GM19452 (cell line): ENCODE results near the gene MID1IP1.

ENCODE experiments used
- ATAC-seq: cut with Tn5 transposase; IDR thresholded peaks from one replicate; pipeline ENCODE4 v1.9.1; 2021; ENCODE audit not compliant: unreplicated experiment

The MID1IP1 gene

GRCh38 chrX:38811515-38812243 lies 10.4 kb downstream of the MID1IP1 start:
- ATAC-seq: no peak

DNA sequence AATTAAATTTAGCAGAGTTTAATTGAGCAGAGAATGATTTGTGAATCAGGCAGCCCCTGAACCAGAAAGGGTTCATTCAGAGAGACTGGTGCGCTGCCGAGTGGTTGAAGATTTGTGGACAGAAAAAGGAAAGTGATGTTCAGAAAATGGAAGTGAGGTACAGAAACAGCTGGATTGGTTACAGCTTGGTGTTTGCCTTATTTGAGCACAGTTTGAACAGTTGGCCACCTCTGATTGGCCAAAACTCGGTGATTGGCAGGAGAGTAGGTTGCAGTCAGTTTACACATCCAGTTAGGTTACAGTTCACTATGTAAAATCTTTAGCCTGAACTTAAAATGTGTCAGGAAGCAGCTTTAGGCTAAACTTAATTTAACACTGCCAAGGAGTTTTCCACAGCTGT lies 14.9 kb downstream of the MID1IP1 start:
- no peak for ATAC-seq

DNA sequence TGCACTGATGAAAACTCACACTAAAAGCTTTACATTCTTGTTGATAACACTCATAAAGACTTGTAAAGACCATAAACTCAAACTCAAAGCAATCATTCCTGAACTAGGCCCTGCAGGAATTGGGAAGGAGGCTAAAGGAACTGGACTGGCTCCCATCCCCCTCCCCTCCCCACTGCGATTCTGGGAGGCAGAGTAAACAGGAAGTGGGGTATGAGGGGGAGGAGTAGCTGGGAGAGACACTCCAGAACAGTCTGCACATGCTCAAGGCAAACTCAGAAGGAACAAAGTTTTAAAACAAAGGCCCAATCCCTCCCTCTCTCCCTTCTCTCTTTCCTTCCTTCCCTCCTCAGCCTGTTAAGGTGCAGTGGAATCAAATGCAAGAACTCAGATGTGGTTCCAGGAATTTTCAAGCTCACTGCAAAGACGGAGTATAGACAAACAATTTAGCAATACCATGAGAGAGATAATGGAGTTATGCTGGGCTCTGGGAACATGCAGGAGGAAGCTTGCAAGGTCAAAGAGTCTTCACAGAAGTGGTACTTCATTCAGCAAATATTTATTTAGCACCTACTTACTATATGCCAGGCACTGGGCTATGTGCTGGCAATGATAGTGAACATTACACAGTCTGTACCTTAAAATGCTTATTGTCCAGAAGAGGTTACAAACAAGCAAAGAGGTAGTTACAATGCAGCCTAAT lies 15.9 kb downstream of the MID1IP1 start:
- no peak for ATAC-seq

DNA sequence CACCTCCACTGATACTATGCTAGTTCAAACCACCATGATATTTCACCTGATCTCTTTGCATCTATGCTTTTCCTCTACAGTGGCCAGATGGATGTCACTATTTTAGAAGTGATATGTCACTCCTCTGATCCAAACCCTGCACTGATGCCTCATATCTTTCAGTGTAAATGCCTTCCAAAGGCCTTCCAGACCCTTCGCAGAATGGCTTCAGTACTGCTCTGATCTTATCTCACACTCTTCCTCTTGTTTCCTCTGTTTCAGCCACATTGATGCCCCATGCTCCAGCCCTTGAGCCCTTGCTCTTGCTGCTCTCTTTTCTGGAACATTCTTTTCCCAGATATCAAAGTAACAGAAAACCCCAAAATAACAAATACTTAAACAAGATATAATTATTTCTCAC lies 17.9 kb downstream of the MID1IP1 start:
- no peak for ATAC-seq

DNA sequence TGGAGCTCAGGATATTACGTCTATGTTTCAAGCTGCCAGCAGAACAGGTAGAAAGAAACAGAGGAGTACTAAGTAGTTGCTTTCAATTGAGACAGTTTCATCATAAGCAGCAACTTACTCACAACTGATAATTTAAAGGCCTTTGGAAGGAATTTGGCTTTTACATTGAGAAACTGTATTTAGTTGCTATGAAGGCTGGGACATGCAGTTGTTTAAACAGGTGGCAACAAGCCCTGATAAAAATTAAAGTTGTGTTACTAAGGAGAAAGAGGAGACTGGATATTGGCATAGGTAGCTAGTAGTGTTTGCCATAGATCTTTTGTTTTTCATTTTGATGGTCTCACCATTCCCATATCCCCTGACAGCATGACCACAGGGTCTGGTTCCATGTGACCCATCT lies 18.4 kb downstream of the MID1IP1 start:
- no peak for ATAC-seq

GRCh38 chrX:38820751-38821150 lies 19.5 kb downstream of the MID1IP1 start:
- ATAC-seq: no peak

DNA sequence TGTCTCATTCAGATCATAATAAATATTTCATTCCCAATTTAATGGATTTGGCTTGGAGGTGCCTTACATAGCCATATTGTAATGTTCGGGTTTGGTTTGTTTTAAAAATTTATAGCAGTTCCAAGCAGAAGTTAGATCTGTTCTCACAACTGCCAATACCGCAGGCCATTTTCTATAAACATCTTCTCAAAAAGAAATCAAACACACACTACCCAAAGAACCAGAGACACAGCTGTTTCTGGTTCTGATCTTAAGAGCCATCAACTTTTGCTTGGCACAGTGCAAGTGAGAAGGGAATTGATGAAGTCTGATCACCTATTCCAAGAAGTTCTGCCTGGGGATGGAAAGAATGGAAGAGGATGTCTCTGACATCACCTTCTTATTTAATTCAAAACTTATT lies 22.9 kb downstream of the MID1IP1 start:
- no peak for ATAC-seq

DNA sequence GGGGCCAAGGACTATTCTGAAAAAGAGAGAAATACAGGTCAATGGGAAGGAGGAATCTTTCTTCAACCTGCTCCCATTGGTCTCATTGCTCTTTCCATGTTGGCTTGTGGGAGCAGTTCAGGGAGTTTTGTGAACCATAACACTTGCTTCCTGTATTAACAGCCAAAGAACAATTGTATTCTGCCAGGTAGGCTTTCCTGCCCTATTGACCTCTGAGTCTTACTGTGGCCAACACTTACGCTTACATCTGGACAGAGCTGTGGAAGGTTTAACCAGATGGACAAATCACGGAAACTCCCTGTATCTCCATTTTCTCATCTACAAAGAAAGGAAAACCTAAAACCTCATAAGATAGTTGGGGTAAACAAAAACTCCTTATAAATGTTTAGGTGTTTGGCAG lies 30.7 kb downstream of the MID1IP1 start:
- ATAC-seq: no peak

DNA sequence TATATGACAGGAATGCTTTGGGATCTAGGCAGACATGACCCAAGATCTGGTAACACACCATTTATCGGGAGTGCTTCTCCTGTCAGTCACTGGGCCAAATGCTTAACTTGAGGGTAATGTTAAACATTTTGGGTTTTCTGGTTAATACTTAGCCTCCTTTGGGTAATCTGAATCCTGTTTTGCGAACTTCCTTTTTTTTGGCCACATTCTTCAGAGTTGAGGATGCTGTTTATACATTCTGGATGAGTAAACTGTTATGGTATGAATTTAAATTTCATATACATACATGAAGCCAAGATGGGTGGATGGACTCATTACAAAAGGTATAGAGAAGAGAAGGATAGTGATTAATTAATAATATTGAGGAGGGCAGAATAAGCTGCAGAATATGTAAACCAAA lies 36.1 kb downstream of the MID1IP1 start:
- no peak for ATAC-seq

- ATAC-seq: no peak
Measured at GRCh38 chrX:38839277-38839676, 38.0 kb downstream of the MID1IP1 start.

- no peak for ATAC-seq
Measured at GRCh38 chrX:38839944-38840343, 38.7 kb downstream of the MID1IP1 start.

DNA sequence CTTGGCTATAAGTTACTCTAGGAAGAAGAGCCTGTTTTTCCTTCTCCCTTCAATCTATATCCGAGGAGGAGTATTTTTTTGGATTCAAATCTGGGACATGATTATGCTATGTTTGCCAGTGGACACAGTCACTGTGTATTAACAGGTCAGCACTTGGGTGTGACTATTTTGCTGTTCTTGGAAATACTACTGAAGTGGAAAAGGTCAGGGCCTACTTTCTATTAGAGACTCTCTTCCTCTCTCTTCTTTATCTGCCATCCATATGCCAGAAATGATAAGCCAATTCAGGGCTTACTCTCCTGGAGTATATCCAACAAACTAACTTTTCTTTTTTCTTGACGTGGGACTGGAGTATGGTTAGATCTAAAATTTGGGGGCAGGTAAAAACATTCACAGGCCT lies 40.5 kb downstream of the MID1IP1 start:
- no peak for ATAC-seq

DNA sequence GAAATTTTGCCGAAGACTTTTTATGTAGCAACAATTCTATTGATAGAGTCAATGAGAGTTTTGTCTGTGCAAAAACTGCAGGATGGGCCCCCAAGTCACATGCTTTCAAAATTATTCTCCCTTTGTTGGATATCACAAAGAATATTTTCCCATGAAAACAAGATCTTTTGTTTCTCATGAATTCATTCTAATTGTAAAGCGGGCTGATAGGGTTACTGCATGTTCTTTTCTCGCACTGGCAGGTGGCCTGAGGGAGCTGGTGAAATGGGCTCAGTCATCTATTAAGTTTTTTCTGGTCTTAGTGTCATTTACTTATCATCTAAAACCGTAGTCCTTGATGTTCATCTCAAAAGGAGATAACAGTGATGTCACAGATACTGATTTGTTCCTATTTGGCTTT lies 44.2 kb downstream of the MID1IP1 start:
- no peak for ATAC-seq

DNA sequence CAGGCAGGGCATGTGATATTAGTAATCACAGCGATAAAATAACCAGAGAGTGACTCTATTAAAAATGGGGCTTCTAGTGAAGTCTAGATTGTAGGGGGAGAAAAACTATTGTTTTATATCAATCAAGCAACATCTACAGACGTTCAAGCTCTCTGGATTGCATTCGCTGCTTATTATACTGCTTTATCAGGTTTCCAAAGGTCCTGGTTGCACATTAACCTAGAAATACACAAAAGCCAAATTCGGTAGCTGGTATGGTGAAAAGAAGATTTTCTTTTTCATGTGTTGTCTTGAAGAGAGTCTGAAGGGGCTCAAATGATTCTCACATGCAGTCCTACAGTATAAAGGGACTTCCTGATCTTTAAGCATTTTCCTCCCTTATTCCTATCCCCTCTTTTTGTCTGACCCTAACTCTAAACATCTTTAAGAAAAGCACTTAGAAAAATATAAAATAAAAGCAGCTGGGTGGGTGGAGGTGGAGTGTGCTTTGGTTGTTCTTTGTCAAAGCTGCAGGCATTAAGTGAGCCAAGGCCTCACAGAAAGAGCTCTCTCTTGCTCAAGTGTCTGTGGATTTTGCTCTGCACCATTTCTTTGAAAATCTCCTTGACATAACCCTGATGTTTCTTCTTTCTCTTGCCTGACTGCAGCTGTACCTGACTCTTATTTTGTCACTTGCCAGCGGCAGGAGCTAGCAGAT lies 46.1 kb downstream of the MID1IP1 start:
- ATAC-seq: no peak

DNA sequence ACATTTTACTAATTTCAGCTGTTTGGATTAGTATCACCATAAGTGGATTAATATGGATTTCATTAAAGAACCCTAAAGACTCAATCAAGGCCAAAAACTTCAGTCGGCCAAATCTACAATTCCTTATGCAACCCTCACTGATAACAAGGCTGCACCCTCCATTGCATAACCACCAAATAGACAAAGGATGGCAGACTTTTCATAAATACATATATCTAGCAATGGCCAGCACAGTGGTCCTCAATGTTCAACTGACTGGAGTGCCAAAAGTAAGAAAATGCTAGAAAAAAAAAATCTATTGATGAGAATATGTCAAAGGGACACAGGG lies 46.6 kb downstream of the MID1IP1 start:
- no peak for ATAC-seq

- ATAC-seq: no peak
Measured at GRCh38 chrX:38848671-38849455, 47.6 kb downstream of the MID1IP1 start.

- no peak for ATAC-seq
Measured at GRCh38 chrX:38850807-38851544, 49.7 kb downstream of the MID1IP1 start.

DNA sequence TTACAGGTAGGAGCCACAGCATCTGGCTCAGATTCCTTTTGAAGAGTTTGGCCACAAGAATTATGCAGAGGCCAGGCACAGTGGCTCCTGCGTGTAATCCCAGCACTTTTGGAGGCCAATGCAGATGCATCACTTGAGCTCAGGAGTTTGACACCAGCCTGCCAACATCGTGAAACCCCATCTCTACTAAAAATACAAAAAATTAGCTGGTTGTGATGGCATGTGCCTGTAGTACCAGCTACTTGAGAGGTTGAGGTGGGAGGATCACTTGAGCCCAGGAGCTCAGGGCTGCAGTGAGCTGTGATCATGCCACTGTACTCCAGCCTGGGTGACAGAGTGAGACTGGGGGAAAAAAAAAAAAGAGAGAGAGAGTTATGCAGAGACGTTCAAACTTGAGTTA lies 53.0 kb downstream of the MID1IP1 start:
- ATAC-seq: no peak
